Measurements from ENCODE around the gene SPR. TPM values are rescaled to one million over a fixed set of nuclear protein-coding genes. Genes with fewer than 3 reads are reported as not detected.
"Not testable (repeated sequence)": the region's sequence is repeated elsewhere in the genome, so short reads cannot be mapped to it uniquely, and the experiment has no call there.

SPR gene
- total RNA-seq, 1 experiment from 2014 or later = 8.0 TPM

DNA sequence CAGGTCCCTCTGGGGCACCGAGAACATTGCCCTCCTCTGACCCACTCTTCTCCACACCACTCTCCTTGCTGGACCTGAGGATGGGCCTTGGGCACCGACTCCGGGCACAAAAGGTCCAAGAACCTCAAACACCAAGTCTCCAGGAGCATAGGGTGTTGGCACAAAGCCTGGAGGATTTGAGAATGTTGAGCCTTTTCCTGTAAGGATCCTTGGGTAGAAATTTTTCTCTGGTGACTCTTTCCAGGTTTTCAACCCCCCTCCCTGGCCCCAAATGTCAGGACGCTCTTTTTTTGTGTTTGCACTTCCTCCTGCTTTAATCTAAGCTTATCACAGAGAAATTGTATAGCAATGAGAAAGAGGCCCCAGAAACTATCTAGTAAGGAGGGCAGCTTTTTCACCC, 9.2 kb downstream of the SPR start:
- no peak for DNase-seq
- peaks cover 49% of the 10 kb centered on the region for H3K27me3 ChIP-seq (ENCODE audit: control insufficient read depth, insufficient read depth, low read length)
- no peak overlapping the region for H3K4me3 ChIP-seq (ENCODE audit: insufficient read depth, low read depth, low read length)
- no peaks in the 10 kb centered on the region; the same call in 1 of the 2 replicates for H3K36me3 ChIP-seq (replicated peaks; ENCODE audit: control insufficient read depth, insufficient read depth, low read length)

DNA sequence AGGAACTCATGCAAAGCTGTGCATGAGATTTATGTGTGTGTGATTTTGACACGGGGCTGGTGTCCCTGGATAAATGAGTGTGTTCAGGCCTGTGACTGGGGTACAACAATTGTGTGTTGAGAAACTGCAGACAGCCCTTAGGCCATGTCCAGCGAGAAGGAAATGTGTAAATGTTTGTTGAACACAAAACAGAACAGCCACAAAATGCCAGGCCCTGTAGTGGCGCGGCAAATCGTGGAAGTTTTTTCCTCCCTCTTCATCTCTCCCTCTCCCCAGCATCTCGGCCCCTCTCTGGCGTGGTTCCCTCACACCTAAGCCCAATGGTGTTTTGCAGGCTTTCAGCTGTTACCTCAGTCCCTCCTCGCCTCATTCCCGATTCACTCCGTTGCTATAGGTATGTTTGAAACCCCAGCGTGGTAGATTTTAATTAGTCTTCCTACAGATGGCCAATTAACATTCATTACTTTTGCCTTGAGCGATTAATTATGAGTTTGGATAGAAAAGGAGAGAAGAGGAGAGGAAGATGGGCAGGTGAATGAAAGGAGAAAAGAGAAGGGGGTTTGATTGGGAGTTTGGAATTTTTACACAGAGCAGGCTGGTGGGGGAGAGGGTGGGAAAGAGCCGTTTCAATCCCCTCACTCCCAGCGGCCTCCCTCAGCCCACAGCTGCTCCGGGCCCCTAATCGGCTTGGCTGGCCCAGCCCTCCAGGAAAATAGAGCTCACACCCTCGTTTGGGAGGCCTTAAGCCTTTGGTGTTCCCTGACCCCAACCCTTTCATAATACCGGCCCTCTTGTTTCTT, 10.8 kb downstream of the SPR start:
- Histone ChIP-seq H3K4me3 (ENCODE audit: insufficient read depth, low read depth, low read length) (no peak overlapping the region), H3K36me3 (replicated peaks; ENCODE audit: control insufficient read depth, insufficient read depth, low read length) (no peaks in the 10 kb centered on the region), H3K27me3 (ENCODE audit: control insufficient read depth, insufficient read depth, low read length) (peaks cover 49% of the 10 kb centered on the region)
- DNase-seq = peak; percentile 35

DNA sequence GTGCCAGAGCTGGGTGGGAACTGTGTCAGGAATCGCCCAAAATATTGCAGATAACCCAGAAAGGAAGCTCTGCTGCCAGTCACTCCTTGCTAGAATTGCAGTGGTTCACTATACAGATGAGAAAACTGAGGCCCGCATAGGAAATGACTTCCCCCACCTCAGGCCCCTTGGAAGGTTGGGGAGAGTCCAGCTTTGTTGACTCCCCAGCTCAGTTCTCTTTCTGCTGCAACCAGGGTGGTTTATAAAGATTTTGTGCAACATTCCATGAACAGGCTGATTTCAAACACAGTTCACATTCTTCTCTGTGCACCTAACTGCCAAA, 11.3 kb downstream of the SPR start:
- DNase-seq = no peak
- peaks cover 44% of the 10 kb centered on the region for H3K27me3 ChIP-seq (ENCODE audit: control insufficient read depth, insufficient read depth, low read length)
- H3K4me3 ChIP-seq (ENCODE audit: insufficient read depth, low read depth, low read length) = no peak overlapping the region
- no peaks in the 10 kb centered on the region for H3K36me3 ChIP-seq (replicated peaks; ENCODE audit: control insufficient read depth, insufficient read depth, low read length)

DNA sequence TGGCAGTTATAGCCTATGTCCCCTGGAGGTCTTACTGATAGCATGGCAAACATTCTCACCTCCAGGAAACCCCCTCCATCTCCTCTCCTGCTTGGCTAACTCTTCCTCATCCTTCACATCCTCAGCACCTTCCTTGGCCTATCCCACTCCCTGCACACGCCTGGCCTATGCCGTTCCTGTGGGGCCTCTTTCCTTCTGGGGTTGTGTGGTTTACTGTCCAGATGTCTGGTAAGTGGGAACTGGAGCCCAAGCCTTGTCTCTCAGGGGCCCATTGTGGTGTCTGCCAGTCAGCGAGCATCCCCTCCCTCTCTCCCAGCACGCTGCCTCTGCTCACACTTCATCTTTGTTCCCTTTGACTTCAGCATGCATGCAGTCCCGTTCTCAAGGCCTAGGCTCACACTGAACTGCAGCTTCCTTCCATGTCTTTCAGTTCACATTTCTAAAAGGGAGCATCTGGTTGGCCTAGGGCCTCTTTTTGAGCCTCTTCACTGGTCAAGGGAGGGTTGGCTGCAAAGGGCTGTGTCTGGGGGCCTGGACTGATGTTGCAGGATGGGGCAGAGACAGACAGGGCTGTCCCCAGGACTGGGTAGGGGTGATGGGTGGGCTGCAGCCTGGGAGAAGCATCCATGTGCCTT, 13.1 kb downstream of the SPR start:
- DNase-seq = no peak
- Histone ChIP-seq H3K4me3 (ENCODE audit: insufficient read depth, low read depth, low read length) (no peak overlapping the region), H3K27me3 (ENCODE audit: control insufficient read depth, insufficient read depth, low read length) (peaks cover 28% of the 10 kb centered on the region), H3K36me3 (replicated peaks; ENCODE audit: control insufficient read depth, insufficient read depth, low read length) (no peaks in the 10 kb centered on the region)

DNA sequence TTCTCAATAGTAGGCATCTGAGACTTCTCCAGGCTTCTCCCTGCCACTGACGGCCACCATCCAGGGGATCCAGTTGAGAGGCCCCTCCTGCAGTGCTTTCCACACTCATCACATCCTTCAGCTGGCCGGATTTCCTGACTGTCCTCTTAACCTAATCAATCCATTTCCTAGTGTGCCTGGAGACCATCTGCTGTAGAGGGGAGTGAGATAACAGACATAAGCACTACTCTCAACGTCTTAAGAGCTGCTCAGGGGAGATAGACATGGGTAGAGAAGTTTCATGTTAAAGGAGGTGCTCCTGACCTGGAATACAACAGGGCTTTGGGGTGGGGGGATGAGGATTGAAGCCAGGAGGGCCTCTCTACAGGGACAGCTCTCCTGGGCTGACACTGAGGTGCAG, 14.2 kb downstream of the SPR start:
- Histone ChIP-seq H3K4me3 (ENCODE audit: insufficient read depth, low read depth, low read length) (no peak overlapping the region), H3K27me3 (ENCODE audit: control insufficient read depth, insufficient read depth, low read length) (peaks cover 17% of the 10 kb centered on the region), H3K36me3 (replicated peaks; ENCODE audit: control insufficient read depth, insufficient read depth, low read length) (no peaks in the 10 kb centered on the region)
- DNase-seq = no peak

DNA sequence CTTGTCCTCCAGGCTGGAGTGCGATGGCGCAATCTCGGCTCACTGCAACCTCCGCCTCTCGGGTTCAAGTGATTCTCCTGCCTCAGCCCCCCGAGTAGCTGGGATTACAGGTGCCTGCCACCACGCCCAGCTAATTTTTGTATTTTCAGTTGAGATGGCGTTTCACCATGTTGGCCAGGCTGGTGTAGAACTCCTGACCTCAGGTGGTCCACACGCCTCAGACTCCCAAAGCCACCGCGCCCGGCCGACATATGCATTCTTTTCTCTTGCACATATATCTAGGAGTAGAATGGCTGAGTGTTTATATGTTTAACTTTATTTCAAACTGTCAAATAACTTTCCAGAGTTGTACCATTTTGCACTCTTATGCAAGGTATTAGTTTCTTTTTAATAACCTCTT, 20.2 kb downstream of the SPR start:
- H3K36me3 ChIP-seq (replicated peaks; ENCODE audit: control insufficient read depth, insufficient read depth, low read length); H3K4me3 ChIP-seq (ENCODE audit: insufficient read depth, low read depth, low read length); DNase-seq: not testable (repeated sequence)
- peaks cover 25% of the 10 kb centered on the region for H3K27me3 ChIP-seq (ENCODE audit: control insufficient read depth, insufficient read depth, low read length)

DNA sequence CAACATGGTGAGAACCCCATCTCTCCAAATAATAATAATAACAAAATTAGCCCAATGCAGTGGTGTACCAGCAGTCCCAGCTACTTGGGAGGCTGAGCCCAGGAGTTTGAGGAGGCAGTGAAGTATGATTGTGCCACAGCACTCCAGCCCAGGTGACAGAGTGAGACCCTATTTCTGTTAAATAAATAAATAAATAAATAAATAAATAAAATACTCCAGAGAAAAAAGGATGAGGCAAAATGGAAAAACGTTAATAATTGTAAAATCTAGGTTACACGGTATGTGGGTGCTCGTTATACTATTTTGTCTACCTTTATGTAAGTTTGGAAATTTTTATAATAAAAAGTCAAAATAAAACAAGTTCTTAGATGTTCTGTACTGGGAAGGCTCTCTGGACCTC, 21.5 kb downstream of the SPR start:
- H3K27me3 ChIP-seq (ENCODE audit: control insufficient read depth, insufficient read depth, low read length) = peaks cover 39% of the 10 kb centered on the region
- DNase-seq = no peak
- H3K4me3 ChIP-seq (ENCODE audit: insufficient read depth, low read depth, low read length) = no peak overlapping the region
- H3K36me3 ChIP-seq (replicated peaks; ENCODE audit: control insufficient read depth, insufficient read depth, low read length) = no peaks in the 10 kb centered on the region

DNA sequence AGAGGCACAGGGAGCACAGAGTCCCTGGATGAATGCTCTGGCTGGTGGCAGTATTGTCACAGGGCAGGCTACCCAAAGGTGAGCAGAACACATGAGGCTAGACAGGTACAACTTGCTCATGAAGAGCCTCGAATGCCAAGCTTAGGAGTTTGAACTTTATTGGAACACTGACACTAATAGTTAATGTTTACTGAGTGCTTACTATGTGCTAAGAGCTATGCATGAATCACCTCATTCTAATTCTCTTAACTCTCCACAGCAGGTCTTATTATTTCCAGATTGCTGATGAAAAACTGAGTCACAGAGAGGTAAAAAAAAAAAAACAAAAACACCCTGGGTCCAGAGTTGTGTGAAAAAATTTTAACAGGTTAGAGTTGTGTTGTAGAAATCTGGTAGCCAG, 24.0 kb downstream of the SPR start:
- Histone ChIP-seq H3K4me3 (ENCODE audit: insufficient read depth, low read depth, low read length) (no peak overlapping the region), H3K27me3 (ENCODE audit: control insufficient read depth, insufficient read depth, low read length) (peaks cover 64% of the 10 kb centered on the region), H3K36me3 (replicated peaks; ENCODE audit: control insufficient read depth, insufficient read depth, low read length) (no peaks in the 10 kb centered on the region)
- no peak for DNase-seq

DNA sequence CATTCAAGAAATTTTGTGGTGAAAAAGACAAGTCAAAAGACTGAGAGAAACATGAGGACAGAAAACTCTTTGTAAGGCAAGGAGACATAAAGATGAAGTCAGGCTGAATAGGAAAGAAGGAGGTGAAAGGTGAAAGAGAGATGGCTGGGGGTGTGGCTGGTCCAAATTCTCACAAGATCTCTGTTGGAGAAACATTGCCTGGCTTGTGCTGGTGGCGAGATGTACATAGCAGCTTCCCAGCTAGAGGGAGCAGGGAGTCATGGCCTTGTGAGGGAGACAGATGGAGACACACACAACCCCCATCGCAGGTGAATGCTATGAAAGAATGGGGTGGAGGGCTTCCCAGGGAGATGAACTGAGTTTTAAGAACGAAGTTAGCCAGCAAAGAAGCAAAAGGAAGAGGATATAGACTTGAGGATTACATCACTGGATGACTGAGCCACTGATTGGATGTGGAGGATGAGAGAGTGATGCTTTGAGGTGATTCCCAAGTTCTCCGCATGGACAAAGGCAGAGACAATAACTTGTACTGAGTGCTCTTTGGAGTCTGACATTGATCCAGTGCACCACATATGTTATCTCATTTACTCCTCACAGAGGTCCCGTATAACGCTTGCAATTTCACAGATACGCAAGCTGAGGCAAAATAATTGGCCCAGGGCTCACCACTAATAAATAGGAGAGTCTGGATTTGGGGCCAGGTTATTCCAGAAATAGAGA, 26.4 kb downstream of the SPR start:
- H3K27me3 ChIP-seq (ENCODE audit: control insufficient read depth, insufficient read depth, low read length) = peaks cover 86% of the 10 kb centered on the region
- no peak overlapping the region for H3K4me3 ChIP-seq (ENCODE audit: insufficient read depth, low read depth, low read length)
- peak; percentile 62 for DNase-seq
- no peaks in the 10 kb centered on the region for H3K36me3 ChIP-seq (replicated peaks; ENCODE audit: control insufficient read depth, insufficient read depth, low read length)

DNA sequence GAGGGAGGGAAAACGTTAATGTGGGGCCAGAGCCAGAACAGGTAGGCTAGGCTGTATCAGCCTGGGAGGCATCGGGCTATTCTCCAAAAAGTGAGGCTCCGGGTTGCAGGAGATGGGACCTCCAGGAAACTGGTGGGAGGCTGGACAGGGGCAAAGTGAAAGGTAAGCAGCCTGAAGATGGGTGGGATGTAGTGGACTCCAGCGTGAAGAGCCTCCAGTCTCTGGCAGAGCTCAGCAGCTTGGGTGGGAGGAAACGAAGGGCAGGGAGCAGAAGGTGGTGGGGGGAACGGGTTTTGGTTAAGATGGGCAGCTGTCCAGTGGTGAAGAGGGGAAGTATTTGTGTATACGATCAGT, 27.0 kb downstream of the SPR start:
- peak; percentile 44 for DNase-seq
- no peak overlapping the region for H3K4me3 ChIP-seq (ENCODE audit: insufficient read depth, low read depth, low read length)
- H3K27me3 ChIP-seq (ENCODE audit: control insufficient read depth, insufficient read depth, low read length) = peaks cover 91% of the 10 kb centered on the region
- no peaks in the 10 kb centered on the region for H3K36me3 ChIP-seq (replicated peaks; ENCODE audit: control insufficient read depth, insufficient read depth, low read length)

DNA sequence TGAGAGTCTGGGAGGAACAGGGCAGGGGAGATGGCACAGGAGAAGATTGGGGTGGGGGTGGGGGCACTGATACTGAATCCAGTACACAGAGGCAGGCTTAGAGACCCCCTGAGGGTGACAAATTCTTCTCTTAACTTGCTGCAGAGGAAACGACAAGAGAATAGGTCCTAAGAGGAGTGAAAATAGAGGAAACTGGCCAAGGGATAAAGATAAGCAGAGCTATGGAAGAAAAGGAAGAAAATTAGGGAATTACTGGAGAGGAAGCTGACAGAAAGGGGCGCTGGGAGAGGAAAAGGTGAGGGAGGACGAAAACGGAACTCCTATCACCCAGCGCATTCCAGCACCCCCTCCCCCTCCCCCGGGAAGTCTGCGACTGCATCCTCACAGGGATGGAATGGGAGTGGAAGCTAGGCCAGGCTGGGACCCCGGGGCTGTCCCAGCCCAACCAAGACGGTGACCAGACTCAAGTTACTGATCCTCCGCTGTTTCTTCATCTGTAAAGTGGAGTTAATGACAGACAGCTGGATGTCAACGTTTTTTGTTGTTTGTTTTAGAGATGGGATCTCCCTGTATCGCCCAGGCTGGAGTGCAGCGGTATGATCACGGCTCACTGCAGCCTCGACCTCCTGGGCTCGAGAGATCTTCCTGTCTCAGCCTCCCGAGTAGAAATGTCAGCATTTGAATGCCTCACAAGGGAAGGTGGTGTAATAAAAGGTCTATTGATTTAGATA, 27.5 kb downstream of the SPR start:
- H3K27me3 ChIP-seq (ENCODE audit: control insufficient read depth, insufficient read depth, low read length) = peaks cover 93% of the 10 kb centered on the region
- H3K4me3 ChIP-seq (ENCODE audit: insufficient read depth, low read depth, low read length) = no peak overlapping the region; the same call in 1 of the 2 replicates
- no peaks in the 10 kb centered on the region for H3K36me3 ChIP-seq (replicated peaks; ENCODE audit: control insufficient read depth, insufficient read depth, low read length)
- DNase-seq = peak; percentile 76

DNA sequence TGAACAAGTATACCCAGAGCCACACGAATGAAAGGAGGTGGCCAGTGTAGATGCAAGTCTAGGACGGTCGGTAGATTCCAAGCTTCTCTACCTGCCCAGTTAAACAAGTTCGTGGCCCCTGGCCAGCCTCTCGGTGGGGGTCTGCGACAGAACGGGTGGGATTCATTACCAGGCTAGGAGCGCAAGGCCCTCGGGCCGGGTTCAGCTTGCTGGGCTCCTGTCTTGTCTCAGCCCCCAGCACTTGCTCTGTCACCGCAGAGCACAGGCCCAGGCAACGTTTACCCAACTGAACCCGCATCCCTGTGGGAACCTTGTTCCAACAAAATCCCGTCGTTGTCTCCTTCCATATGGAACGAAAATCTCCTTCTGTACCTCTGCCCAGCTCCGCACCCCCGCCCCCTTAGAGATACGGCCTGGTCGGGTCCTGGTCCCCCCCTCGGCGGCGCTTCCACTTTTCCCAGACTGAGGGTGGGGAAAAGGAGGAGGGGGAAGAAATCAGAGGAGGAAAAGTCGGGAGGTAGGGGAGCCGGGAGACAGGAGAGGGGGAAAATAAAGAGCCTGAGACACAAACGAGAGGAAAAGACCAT, 28.2 kb downstream of the SPR start:
- DNase-seq = peak; percentile 80
- H3K4me3 ChIP-seq (ENCODE audit: insufficient read depth, low read depth, low read length) = peak overlapping the region; percentile 49
- no peaks in the 10 kb centered on the region for H3K36me3 ChIP-seq (replicated peaks; ENCODE audit: control insufficient read depth, insufficient read depth, low read length)
- H3K27me3 ChIP-seq (ENCODE audit: control insufficient read depth, insufficient read depth, low read length) = peaks cover 97% of the 10 kb centered on the region

DNA sequence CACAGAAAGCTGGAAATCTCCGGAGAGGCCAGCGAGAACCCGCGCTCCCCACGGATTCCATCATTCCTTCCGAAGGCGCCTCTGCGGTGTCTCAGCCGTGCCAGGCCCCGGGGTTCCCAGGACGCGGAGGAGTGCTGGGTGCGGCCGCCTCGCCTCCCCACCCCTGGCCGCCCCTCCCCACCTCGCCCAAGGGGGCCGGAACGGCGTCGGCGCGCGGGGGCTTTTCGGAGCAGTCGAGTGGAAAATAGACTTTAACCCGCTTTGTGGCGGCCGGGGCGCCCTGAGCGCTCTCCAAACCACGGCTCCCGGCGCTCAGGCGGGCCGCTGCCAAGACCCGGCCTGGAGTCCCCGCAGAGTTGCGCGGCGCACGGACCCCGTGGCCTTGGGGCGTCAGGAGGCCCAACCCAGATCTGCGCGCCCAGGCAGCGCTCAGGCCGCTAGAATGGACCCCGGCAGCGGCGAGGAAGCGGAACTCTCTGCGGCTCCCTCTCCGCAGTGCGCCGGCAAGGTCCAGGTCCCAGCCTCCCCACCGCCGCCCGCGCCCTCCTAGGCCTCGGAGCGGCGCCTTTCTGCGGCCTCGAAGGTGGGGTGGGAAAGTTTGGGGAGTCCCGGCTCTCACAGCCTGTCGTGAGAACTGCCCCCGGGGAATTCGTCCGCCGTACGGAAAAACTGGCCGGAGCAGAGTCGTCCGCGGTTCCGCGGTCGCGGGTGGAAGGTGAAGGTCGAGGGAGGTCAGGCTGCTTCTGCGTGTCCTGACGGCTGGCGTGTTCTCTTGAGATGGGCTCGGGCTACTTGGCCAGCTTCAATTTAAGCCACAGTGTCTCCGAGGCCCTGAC, 28.9 kb downstream of the SPR start:
- H3K36me3 ChIP-seq (replicated peaks; ENCODE audit: control insufficient read depth, insufficient read depth, low read length) = no peaks in the 10 kb centered on the region
- H3K4me3 ChIP-seq (ENCODE audit: insufficient read depth, low read depth, low read length) = peak overlapping the region; percentile 49
- H3K27me3 ChIP-seq (ENCODE audit: control insufficient read depth, insufficient read depth, low read length) = peaks cover 98% of the 10 kb centered on the region
- peak; percentile 93 for DNase-seq

DNA sequence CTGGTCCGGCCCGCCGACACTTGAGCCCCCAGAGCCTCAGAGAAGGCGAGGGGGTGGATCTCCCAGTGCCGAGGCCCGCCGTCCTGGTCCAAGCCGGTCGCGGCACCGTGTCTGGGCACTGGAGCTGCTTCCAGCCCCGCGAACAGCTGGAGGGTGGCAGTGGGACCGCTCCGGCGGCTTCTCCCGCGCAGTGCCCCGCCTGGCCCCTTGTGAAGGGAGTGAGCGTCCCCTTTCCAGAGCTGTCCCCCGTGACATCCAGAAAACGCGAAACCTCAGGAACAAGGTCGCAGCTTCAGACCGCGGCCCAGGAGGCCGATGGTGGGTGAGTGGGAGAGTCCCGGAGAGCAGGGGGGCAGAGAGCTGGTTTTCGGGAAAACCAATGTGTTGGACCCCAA, 29.5 kb downstream of the SPR start:
- DNase-seq = peak; percentile 81
- Histone ChIP-seq H3K27me3 (ENCODE audit: control insufficient read depth, insufficient read depth, low read length) (peaks cover 98% of the 10 kb centered on the region), H3K4me3 (ENCODE audit: insufficient read depth, low read depth, low read length) (peak overlapping the region; percentile 49), H3K36me3 (replicated peaks; ENCODE audit: control insufficient read depth, insufficient read depth, low read length) (no peaks in the 10 kb centered on the region)

Measured in H7 (cell line).